ENCODE measurements around the gene TBX15.
A peak's percentile ranks its signal among the peaks of the same experiment; 100 is the strongest.

The TBX15 gene

GRCh38 chr1:119001181-119002027 is 13.3 kb upstream of the TBX15 start:
- peak; percentile 8 for DNase-seq

DNA sequence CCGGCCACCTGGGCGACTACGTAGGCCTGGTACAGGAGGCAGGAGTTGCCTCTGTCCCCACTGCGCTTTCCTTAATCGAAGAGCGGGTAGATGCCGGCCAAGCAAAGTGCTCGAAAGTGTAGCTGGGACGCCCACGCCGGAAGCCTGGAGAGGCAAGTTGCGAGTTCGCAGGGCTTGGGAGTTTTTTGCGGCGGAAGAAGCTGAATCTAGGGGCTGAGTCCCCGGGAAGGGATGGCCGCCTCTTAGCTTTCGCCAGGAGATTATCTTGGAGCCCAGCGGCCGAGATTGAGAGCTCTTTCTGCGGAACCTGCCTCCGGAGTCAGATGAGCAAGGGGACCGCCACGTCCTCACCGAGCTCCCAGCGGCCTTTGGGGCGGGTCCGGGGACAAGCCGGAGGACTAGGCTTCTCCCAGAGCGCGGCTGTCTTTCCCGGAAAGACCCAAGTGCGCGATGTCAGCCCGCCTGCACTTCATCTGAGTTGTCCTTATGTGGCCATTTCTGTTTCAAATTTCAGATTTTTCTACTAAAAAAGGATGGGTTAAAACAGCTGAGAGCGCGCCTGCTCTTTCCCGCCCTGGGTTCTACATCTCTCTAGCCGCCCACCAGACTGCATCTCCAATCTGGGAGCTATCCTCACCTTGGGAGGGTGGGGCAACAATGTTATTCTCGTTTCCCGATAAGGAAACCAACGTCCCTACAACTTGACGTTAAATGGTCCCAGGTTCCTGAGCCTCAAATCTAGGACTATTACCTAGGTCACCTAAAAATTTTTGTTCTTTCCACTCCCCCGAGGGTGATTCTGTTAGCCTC is 12.4 kb upstream of the TBX15 start:
- peak; percentile 15 for DNase-seq

DNA sequence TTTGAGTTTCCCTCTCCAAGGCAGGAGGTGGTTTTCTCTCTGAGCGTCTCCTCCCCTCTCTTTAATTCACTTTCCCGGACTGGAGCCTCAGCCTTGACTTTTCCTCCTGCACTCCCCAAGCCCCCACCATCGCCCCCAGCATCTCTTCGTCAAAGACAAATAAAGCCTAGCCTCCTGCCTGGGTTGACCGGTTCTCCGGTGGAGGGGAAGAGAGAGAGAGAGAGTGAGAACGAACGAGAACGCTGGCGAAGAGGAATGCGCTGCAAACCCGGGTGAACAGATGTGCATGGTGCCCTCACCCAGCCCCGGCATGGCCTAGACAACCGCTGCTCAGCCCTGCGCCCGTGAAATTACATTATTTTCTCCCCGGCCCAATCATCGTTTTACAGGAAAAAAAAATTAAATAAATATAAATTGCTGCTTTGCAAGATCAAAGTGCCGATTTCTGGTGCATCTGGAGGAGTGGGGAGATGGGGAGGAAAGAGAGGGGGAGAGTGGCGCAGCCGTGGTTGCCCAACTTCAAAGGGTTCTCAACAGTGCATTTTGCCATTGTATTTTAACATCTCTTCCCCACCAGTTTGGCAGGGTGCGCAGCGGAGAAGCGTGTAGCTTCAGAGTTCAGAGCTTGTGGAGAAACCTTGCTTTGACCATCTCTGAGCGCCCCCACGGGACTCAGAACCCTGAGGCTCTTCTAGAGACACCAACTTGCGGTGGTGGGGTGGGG is 11.4 kb upstream of the TBX15 start:
- DNase-seq = no peak

DNA sequence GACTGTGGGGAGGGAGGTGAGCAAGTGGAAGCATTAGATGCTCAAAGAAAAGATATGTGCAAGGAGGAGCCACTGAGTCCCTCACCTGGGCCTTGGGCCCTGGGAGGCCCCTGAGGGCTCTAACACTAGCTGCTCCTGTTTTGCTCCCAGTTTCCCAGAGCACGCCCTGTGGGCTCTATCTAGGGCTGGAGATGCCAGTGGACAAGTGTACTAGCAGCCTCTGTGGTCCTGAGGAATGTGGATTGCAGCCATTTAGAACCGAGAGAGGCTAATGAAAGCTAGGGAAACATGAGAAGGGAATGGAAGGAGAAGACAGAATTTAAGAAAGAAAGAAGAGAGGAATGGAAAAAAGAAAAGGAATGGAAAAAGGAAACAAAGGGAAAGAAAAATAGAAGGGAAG is 10.0 kb upstream of the TBX15 start:
- DNase-seq = no peak

DNA sequence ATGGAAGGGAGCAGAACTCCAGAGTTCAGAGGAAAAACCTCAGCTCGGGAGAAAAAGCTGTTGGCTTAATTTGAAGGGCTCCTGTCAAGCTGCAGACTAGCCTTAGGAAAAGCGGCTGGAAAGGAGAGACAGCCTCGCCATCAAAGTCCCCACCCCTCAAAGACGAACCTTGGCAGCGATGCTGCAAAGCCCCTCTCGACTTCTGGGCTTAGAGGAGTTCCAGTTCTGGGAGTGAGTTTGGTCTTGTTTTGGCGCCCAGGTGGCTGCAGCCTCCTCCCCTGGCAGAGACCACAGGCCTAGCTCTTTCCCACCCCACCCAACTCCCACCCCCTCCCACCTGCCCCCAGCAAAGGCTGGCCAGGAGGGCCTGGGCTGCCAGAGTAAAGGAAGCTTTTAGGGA is 9.1 kb upstream of the TBX15 start:
- no peak for DNase-seq

DNA sequence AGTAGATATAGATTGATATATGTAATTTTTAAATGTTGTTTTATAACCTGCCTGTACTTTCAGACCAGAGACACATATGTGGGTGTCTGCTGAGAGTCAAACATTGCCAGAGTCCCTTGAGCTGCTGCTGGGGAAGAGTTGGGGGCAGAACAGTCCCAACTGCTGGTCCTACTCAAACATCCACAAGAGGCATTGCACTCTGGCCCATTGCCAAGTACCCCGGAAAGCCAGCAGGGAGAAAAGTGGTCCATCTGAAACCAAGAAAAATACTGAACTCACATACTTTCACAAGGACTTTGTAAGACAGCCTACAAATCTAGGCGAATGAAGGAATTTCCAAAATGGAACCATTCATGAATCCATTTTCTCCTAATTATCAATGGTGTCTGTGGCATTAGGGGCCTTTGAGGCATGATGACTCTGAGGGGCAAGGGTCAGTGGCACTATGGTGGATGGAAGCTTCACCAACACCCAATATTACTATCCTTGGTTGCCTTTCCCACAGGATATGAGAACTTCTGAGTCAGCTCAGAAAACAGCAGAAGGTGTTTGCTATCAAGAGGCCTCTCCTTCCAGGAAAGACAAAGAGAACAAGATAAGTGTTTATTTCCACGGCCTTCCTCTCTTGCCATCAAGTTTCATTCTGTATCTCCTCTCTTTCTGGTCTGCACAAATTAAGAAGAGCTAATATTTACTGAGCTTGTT is 7.3 kb upstream of the TBX15 start:
- no peak for DNase-seq

DNA sequence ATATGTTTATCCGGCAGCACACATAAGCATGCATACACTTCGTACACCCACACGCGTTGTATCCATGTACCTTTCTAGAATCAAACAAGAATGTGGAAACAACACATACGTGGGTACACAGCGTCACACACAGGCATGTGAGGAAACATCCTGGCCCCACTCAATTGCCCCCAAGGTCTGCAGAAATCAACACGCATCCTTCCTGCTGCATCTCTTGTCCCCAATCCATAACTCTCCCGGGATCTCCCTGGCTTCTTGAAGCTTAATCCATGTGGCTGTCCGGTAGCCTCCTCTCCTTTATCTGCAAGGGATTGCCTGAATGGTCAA is 5.5 kb upstream of the TBX15 start:
- DNase-seq = no peak

DNA sequence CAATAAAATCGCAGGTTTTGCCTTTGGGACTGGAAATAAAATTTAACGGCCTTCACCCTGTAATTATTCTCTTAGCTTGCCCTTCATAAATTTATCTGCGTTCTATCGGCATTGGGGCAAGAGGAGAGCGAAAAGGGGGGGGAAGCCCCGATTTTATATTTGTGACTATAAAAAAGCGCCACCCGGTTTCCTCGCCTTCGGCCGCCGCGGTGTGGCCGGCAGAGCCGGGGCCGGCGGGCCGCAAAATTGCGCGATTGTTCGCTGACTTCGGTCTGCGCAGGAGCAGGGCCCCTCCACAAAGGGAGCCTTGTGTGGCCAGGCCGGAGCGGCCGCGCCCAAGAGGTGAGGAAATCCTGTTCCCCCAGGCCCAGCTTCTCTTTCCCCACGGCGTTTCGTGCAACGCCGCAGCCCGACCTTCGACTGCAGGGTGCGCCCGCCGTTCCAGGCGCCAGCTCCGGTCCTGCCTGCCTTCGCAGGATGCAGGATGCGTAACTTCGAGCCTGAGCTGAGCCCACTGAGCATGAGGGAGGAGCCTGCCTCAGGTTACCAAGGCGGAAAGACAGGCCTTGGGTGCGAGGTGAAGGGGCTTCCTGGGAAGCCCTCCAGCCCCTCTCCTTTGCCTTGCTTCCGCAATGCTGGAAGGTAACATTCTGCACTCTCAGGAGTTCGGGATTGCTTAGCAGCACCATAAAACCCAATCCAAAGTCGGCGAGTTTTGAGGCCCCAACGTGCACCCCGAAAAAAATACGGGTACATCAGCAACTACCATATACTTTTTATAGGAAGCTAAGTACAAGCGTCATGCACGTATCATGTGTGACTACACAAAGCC is 4.9 kb upstream of the TBX15 start:
- DNase-seq = no peak

DNA sequence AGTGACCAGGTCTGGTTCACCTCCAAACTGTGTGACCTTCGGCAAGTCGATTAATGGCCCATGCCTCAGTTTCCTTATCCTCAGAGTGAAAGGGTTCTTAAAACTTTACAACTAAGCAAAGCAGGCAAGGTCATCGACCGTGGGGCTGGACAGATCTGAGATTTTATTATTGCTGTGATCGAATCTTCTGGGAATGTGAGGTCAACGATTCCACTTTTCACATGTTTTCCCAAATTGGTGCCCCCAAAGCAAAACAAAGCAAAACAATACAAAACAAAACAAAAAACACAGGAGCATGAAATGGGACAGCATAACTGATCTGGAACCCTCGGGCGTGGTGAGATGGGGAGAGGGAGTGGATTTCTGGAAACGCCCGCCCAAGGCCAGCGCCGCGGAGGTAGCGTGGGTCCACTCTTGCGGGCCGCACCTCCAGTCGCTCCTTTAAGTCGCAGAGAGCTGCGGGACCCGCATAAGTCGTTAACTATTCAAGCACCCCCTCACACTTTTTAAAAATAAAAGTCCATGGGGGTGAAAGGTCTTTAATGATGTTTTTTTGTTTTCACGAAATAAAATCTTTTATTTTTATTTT is 4.2 kb upstream of the TBX15 start:
- DNase-seq = no peak

DNA sequence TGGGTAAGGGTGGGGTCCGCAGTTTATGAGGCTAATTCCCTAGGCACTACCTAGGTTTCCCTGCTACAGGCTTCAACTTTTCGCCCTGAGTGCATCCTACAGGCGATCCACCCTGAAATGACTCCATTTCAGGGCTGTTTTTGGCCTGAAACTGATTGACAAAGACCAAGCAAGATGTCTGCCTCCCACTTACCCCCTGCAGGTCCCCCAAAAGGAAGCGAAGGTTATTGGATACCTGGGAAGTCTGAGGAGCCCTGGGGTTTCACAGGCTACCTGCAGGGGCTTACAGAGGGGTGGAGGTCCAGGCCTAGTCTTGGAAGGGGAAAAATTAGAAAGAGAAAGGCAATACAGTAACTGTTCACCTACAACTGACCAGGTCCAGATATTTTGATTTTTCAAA is 3.3 kb upstream of the TBX15 start:
- no peak for DNase-seq

DNA sequence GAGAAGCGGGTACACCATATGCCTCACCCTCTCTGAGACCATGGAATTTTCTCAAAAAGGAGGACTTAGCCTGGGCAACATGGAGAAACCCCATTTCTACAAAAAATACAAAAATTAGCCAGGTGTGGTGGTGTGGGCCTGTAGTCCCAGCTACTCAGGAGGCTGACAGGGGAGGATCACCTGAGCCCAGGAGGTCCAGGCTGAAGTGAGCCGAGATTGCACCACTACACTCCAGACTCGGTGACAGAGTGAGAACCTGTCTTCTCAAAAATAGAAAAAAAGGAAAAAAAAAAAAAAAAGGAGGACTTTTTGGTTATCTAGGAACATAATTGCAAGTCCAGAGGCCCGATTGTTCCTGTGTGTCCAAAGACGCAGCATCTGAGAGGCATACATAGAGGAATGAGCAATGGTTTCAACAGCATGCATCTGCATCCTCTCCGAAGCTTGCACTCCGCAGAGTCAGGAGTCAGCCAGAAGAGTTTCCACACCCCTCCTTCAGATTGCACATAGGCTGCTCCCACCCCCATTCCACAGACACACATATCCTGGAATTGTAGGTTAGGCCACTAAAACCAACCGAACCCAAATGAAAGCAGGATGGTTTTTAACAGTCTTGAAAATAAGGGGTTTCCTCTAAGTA is 2.5 kb upstream of the TBX15 start:
- no peak for DNase-seq

GRCh38 chr1:118989878-118990378 is 1.8 kb upstream of the TBX15 start:
- DNase-seq = no peak

- no peak for DNase-seq
Observed at GRCh38 chr1:118989006-118989815, 1.1 kb upstream of the TBX15 start.

DNA sequence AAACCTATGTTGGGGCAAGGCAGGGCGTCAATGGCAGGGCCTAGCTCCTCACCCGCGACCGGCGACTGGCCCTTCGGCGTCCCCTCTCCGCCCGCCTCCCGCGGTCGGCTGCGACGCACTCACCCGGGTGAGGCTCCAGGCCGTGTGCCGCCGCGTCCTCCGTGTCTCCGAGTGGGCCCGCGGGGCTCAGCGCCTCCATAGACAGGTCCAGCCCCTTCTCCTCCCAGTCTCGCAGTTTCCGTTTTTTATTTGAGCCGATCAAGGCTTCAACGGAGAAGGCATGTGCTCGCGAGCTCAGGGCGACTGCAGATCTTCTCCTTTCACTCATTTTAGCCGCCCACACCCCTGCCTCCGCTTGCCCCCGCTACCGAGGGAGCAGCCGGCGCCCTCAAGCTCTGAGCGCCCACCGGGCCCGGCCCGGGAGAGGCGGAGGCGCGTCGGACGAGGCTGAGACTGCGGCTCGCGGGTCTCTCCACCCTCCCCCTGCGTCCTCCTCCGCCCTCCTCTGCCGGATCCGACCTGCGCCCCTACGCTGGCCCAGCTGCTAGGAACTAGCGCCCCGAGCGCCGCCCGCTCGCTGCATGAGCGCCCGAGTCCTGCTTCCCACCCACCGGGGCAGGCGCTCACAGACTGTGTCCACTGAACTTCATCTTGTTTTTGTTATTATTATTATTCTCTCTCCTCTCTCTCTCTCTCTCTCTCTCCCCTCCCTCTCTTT is 516 bp downstream of the TBX15 start:
- DNase-seq = peak; percentile 70

DNA sequence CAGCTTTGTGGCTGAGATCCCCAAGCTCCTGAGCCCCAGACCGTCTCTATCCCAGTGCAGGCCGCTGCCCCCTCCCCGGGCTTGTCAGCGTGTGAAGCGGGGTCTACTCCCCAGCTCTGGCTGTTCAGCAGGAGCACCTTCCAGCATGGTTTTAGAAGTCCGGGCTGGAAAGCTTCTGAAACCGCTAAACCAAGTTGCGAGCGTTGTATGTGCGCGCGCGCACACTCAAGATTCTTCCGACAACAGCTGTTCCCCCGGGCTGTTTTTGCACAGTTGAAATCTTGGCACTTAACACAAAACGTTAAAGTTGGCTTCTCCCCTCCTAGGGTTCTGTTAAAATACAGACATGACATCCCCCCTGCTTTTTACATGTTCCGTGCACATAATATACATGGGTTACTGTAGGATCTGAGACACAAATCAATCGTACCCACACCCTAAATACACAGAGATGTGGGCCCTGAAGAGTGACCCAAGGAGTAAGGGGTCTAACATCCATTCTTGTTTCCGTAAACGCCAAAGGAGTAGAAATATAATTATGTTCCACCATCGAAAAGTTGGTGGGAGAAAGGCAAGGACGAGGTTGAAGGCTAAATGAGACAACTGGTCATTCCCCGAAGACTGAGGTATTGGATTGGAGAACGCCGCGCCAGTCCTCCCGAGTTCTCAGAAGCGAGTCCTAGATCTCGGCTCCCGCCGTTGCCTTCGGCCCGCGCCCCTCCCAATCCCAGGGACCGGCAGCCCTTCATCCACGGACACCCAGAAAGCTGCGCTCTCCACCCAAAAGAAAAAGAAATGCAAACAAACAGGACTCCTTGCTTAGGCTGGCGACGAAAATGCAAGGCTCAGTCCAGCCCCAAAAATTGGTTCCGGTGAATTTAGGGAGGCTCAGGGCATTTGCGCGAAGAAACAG is 1.3 kb downstream of the TBX15 start:
- peak; percentile 72 for DNase-seq

- peak; percentile 50 for DNase-seq
Observed at GRCh38 chr1:118985640-118986554, 2.2 kb downstream of the TBX15 start.

Data from EL (cell line).